DOHH2 (cell line): ENCODE results near the gene MIX23.

Source experiments
- H3F3A ChIP-seq: fragments of 200-600 bp; sonication (generic), shearing (Covaris generic); 2 replicates; pipeline ENCODE4 v1.6.0; 2016; ENCODE audit warnings: antibody characterized with exemption, mild to moderate bottlenecking; ENCODE audit not compliant: control insufficient read depth, insufficient read depth
- H3K27ac ChIP-seq: fragments of 200-600 bp; sonication (generic); 2 replicates; pipeline ENCODE4 v1.5.1; 2014; ENCODE audit warnings: low read depth, mild to moderate bottlenecking, low read length, moderate library complexity
- H3K27me3 ChIP-seq: fragments of 200-600 bp; sonication (generic); 2 replicates; pipeline ENCODE4 v1.6.1; 2014; ENCODE audit warnings: mild to moderate bottlenecking, low read length, mixed read lengths; ENCODE audit not compliant: control insufficient read depth
- H3K36me3 ChIP-seq: fragments of 200-600 bp; sonication (generic); 2 replicates; pipeline ENCODE4 v1.6.1; 2014; ENCODE audit warnings: mild to moderate bottlenecking, low read length, moderate library complexity, mixed read lengths; ENCODE audit not compliant: control insufficient read depth
- H3K4me1 ChIP-seq: fragments of 200-600 bp; sonication (generic); 2 replicates; pipeline ENCODE4 v1.6.1; 2014; ENCODE audit warnings: mild to moderate bottlenecking, low read length, mixed read lengths; ENCODE audit not compliant: control insufficient read depth
- H3K4me2 ChIP-seq: fragments of 200-600 bp; sonication (generic); 2 replicates; pipeline ENCODE4 v1.6.0; 2014; ENCODE audit warnings: mild to moderate bottlenecking, low read length, moderate library complexity
- H3K4me3 ChIP-seq: fragments of 200-600 bp; sonication (generic); 2 replicates; pipeline ENCODE4 v1.5.1; 2014; ENCODE audit warnings: mild to moderate bottlenecking, low read length, mixed read lengths
- H3K79me2 ChIP-seq: fragments of 200-600 bp; sonication (generic); 2 replicates; pipeline ENCODE4 v1.6.1; 2014; ENCODE audit warnings: mild to moderate bottlenecking, low read length, mixed read lengths; ENCODE audit not compliant: control insufficient read depth
- H3K9me2 ChIP-seq: fragments of 200-600 bp; sonication (generic); replicated peaks from 2 replicates; pipeline ENCODE4 v1.6.1; 2014; ENCODE audit warnings: mild to moderate bottlenecking, low read length, mixed read lengths; ENCODE audit not compliant: control insufficient read depth
- H3K9me3 ChIP-seq: fragments of 200-600 bp; sonication (generic); 2 replicates; pipeline ENCODE4 v1.6.1; 2014; ENCODE audit warnings: antibody characterized with exemption, low read length, mixed read lengths; ENCODE audit not compliant: control insufficient read depth, insufficient read depth
- H4K20me1 ChIP-seq: fragments of 200-600 bp; sonication (generic); 2 replicates; pipeline ENCODE4 v1.6.0; 2014; ENCODE audit warnings: low read depth, mild to moderate bottlenecking, antibody characterized with exemption, low read length, moderate library complexity; ENCODE audit not compliant: control insufficient read depth, insufficient read depth
- EZH2phosphoT487 ChIP-seq: fragments of 200-600 bp; sonication (generic); IDR thresholded peaks from 2 replicates; pipeline ENCODE4 v1.6.1; 2017; ENCODE audit warnings: borderline replicate concordance, mild to moderate bottlenecking, antibody characterized with exemption, low read length, moderate library complexity, mixed read lengths
- TF ChIP-seq, protein P1 (sequence below): fragments of 200-600 bp; sonication (generic); IDR thresholded peaks from one replicate; pipeline ENCODE4 v1.5.1; 2014; ENCODE audit warnings: antibody characterized with exemption, mild to moderate bottlenecking, low read depth, low read length; ENCODE audit not compliant: poor library complexity, severe bottlenecking

The MIX23 gene

DNA sequence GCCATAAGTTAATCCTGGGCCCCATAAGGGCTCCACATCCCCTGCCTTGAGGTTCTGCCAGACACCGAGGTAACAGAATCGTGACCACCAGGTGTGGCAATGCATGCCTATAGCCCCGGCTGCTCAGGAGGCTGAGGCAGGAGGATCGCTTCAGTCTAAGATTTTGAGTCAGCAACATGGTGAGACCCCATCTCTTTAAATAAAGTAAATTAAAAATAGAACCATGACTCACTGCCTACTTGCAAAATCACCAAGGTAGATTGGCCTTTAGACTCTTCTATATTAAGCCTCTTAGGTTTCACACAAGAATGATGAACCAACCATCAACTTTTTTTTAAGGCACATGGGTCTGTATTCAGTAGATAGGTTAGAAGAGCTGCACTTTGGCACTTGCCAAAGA is 23.2 kb upstream of the MIX23 start:
- Histone ChIP-seq H3K27me3 (no peaks in the 10 kb centered on the region), H3K9me2 (no peaks in the 10 kb centered on the region), H3K79me2 (peaks cover 19% of the 10 kb centered on the region), H3F3A (peaks cover 2% of the 10 kb centered on the region; the same call in 1 of the 2 replicates), H4K20me1 (no peaks in the 10 kb centered on the region), H3K4me2 (no peak overlapping the region), H3K36me3 (peaks cover 87% of the 10 kb centered on the region), H3K4me1 (peaks cover 17% of the 10 kb centered on the region), H3K4me3 (no peak overlapping the region), H3K27ac (no peak overlapping the region), H3K9me3 (no peaks in the 10 kb centered on the region)
- no peak for TF ChIP-seq EZH2phosphoT487
- TF ChIP-seq, protein P1, sequence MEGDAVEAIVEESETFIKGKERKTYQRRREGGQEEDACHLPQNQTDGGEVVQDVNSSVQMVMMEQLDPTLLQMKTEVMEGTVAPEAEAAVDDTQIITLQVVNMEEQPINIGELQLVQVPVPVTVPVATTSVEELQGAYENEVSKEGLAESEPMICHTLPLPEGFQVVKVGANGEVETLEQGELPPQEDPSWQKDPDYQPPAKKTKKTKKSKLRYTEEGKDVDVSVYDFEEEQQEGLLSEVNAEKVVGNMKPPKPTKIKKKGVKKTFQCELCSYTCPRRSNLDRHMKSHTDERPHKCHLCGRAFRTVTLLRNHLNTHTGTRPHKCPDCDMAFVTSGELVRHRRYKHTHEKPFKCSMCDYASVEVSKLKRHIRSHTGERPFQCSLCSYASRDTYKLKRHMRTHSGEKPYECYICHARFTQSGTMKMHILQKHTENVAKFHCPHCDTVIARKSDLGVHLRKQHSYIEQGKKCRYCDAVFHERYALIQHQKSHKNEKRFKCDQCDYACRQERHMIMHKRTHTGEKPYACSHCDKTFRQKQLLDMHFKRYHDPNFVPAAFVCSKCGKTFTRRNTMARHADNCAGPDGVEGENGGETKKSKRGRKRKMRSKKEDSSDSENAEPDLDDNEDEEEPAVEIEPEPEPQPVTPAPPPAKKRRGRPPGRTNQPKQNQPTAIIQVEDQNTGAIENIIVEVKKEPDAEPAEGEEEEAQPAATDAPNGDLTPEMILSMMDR: no peak

DNA sequence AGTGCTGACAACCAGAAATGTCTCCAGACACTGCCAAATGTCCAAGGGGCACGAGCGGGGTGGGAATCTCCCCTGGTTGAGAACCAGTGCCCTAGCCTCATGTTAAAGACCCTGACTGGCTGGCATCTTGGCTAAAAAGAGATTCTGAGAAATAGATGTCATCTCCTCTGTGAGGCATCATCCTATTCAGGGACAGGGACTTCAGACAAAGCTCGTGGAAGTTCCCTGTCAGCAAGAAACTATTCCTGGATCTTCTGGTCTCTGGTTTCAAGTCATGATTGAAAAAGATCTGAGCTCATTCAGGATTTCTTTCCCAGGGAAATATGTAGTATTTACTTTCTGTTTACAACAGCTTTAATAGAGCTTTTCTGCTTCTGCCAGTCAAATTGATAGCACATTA is 22.0 kb upstream of the MIX23 start:
- Histone ChIP-seq H3K36me3 (peaks cover 75% of the 10 kb centered on the region), H3K27me3 (no peaks in the 10 kb centered on the region)

DNA sequence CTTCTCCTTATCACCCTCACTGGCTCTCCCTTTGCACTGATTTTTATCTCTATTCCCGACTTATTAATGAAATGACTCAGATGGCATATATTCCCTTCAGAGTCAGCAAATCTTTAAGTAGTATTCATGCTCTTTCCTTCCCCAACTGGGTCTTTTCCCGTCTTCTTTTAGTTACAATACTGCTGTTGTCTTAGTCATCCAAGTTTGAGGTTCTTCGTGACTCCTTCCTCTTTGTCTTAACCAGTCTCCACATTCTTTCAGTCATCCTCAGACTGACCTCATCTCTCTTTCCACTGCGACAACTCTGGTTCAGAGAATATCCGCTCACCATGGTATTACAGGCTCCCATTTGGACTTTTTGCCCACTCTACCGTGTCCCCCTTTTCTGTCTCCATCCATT is 20.5 kb upstream of the MIX23 start:
- Histone ChIP-seq H3K4me2 (no peak overlapping the region), H3K9me2 (no peaks in the 10 kb centered on the region), H3K9me3 (no peaks in the 10 kb centered on the region), H4K20me1 (no peaks in the 10 kb centered on the region), H3K4me3 (no peak overlapping the region), H3F3A (no peaks in the 10 kb centered on the region), H3K4me1 (peaks cover 2% of the 10 kb centered on the region; the same call in 1 of the 2 replicates), H3K36me3 (peaks cover 60% of the 10 kb centered on the region), H3K27me3 (no peaks in the 10 kb centered on the region), H3K79me2 (peaks cover 14% of the 10 kb centered on the region; the same call in 1 of the 2 replicates), H3K27ac (no peak overlapping the region)
- TF ChIP-seq EZH2phosphoT487: no peak
- TF ChIP-seq, protein P1: no peak

More for the DNA sequence above, 22.0 kb upstream of the MIX23 start:
- TF ChIP-seq EZH2phosphoT487: no peak
- TF ChIP-seq, protein P1: no peak
- Histone ChIP-seq H3K27ac (no peak overlapping the region), H3K9me3 (no peaks in the 10 kb centered on the region), H3K4me3 (no peak overlapping the region), H3F3A (peaks cover 2% of the 10 kb centered on the region; the same call in 1 of the 2 replicates), H3K9me2 (no peaks in the 10 kb centered on the region), H3K4me2 (no peak overlapping the region), H3K79me2 (peaks cover 10% of the 10 kb centered on the region), H4K20me1 (no peaks in the 10 kb centered on the region), H3K4me1 (peaks cover 16% of the 10 kb centered on the region)

DNA sequence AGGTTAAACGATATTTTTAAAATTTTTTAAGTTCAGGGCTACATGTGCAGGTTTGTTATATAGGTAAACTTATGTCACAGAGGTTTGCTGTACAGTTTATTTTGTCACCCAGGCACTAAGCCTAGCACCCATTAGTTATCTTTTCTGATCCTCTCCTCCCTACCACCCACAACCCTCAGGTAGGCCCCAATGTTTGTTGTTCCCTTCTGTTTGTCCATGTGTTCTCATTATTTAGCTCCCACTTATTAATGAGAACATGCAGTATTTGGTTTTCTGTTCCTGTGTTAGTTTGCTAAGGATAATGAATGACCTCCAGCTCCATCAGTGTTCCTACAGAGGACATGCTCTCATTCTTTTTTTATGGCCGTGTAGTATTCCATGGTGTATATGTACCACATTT is 15.9 kb upstream of the MIX23 start:
- Histone ChIP-seq H3K4me3 (no peak overlapping the region), H3K27ac (no peak overlapping the region), H3K79me2 (peaks cover 27% of the 10 kb centered on the region), H3F3A (no peaks in the 10 kb centered on the region), H3K4me1 (no peaks in the 10 kb centered on the region), H3K36me3 (peaks cover 31% of the 10 kb centered on the region), H4K20me1 (no peaks in the 10 kb centered on the region), H3K4me2 (no peak overlapping the region), H3K9me3 (no peaks in the 10 kb centered on the region), H3K27me3 (no peaks in the 10 kb centered on the region), H3K9me2 (no peaks in the 10 kb centered on the region)
- TF ChIP-seq, protein P1: no peak
- TF ChIP-seq EZH2phosphoT487: no peak
